ENCODE results near the gene SIRT5.

Gene SIRT5

DNA sequence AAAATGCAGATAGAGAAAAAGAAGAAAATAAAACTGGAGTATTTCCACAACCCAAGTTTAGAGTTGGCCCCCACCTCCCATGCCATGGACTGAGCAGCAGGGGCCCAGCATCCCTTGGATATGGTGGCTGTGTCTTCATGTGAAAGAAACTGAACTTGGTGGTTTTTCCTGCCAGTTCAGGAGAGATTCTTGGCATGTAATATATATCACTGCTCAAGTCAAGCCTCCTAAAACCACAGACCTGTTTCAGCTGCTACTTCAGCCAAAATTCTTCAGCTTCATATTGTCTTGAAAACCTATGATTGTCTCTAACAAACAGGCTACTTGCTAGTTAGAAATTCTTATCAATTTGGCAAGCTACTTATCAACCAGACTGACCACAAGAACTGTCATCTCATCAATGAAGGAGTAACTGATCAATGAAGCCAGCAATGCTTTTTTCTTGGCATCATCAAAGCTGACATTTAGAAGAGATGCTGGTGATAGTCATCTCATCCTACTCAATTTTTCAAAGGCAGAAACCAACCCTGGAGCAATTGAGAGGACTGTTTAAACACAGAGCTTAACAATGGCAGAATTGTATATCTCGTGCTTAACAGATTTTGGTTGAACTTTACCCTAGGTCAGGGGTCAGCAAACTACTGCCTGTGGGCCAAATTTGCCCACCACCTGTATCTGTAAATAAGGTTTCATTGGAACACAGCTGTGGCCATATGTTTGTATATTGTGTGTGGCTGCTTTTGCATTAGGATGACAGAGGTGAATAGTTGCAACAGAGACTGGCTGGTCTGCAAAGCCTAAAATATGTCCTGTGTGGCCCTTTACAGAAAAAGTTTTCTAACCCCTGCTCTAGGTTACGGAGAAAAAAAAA lies 30.4 kb downstream of the SIRT5 start:
- DNase-seq (ENCODE audit: low read depth in 1 of 2, low spot score in 1 of 2): no peak
- in situ Hi-C loops (cut with HindIII; ENCODE audit: low pct_unique_long_range_greater_than_20kb, low sequenced_read_pairs): no loop called here
- no peak for TF ChIP-seq JUND (IDR thresholded peaks at IDR 0.05; ENCODE audit: low read depth)

GRCh38 chr6:13605634-13606033 lies 31.2 kb downstream of the SIRT5 start:
- no peak for DNase-seq (ENCODE audit: low read depth in 1 of 2, low spot score in 1 of 2)
- TF ChIP-seq JUND (IDR thresholded peaks at IDR 0.05; ENCODE audit: low read depth): no peak
- in situ Hi-C loops (cut with HindIII; ENCODE audit: low pct_unique_long_range_greater_than_20kb, low sequenced_read_pairs): no loop called here

DNA sequence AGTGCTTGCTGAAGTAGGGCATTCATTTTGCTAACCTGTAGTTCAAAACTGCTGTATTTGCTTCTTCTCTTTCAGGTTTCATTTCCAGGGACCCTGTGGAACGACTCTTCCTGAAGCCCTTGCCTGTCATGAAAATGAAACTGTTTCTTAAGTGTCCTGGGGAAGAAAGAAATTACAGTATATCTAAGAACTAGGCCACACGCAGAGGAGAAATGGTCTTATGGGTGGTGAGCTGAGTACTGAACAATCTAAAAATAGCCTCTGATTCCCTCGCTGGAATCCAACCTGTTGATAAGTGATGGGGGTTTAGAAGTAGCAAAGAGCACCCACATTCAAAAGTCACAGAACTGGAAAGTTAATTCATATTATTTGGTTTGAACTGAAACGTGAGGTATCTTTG lies 37.3 kb downstream of the SIRT5 start:
- in situ Hi-C loops (cut with HindIII; ENCODE audit: low pct_unique_long_range_greater_than_20kb, low sequenced_read_pairs): no loop called here
- no peak for TF ChIP-seq JUND (IDR thresholded peaks at IDR 0.05; ENCODE audit: low read depth)
- DNase-seq (ENCODE audit: low read depth in 1 of 2, low spot score in 1 of 2): no peak

DNA sequence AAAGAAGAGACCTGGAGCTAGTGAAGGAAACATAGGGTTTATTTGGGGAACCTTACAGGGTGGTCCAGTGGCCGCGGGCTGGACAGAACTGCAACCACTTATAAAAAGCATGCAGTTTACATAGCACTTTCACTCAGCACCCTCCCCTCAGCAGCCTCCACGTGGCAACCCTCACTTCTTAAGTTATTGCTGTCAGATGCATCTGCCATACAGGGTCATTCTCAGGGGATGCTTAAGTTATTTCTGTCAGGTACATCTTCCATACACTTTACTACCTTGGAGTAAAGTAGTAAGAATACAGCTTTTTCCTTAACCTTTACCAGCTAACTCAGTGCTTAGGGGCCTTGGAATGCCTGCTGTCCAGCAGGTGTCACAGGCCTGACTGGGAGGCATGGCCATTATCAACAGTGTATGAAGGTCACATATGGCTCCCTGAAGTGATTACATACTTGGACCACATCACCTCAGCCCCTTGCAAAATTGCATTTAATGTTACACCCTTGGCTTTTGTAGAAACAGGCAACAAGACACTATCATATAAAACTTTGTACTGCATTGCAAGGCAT lies 38.7 kb downstream of the SIRT5 start:
- in situ Hi-C loops (cut with HindIII; ENCODE audit: low pct_unique_long_range_greater_than_20kb, low sequenced_read_pairs): no loop called here
- DNase-seq (ENCODE audit: low read depth in 1 of 2, low spot score in 1 of 2): no peak
- TF ChIP-seq JUND (IDR thresholded peaks at IDR 0.05; ENCODE audit: low read depth): no peak

- DNase-seq (ENCODE audit: low read depth in 1 of 2, low spot score in 1 of 2): peak in 1 of 2 experiments; percentile 43
- in situ Hi-C loops (cut with HindIII; ENCODE audit: low pct_unique_long_range_greater_than_20kb, low sequenced_read_pairs): no loop called here
- no peak for TF ChIP-seq JUND (IDR thresholded peaks at IDR 0.05; ENCODE audit: low read depth)
These were observed 39.9 kb downstream of the SIRT5 start for GRCh38 chr6:13614126-13614925.

DNA sequence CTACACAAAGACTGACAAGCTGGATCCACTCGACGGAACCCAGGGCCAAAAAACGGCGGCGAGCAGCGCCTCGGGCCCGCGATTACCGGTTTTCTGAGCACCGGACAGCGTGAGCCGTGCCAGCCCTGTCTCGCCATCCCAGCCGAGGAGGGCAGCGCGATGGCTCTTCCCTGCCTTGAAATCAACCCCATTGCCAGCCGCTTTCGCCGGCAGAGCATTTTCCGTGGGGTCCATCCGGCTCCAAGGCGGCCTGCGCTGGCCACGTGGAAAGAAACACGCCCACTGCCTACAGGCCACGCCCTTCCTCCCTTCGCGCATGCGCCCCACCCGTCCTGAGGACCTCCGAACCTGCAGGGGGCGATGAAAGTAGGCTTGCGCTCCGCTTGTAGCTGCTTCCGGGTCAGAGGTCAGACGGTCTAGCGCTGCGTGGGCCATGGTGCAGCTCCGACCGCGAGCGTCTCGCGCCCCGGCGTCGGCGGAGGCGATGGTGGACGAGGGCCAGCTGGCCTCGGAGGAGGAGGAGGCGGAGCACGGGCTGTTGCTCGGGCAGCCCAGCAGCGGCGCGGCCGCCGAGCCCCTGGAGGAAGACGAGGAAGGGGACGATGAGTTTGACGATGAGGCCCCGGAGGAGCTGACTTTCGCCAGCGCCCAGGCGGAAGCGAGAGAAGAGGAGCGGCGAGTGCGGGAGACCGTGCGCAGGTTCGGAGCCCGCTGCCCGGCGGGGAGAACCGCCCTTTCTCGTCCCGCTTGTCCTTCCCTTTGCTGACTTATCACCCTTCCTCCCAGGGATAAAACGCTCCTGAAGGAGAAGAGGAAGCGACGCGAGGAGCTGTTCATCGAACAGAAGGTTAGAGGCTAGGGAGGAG lies 40.8 kb downstream of the SIRT5 start, which contains the start of gene NOL7:
NOL7 (plus strand) TSS at position 410 of the 866 bp plus-strand sequence; CDS start at position 434, 24 bp downstream.
- peak; percentile 88 to 98 for DNase-seq (ENCODE audit: low read depth in 1 of 2, low spot score in 1 of 2)
- in situ Hi-C loops (cut with HindIII; ENCODE audit: low pct_unique_long_range_greater_than_20kb, low sequenced_read_pairs): no loop called here

GRCh38 chr6:13615792-13616120 lies 41.4 kb downstream of the SIRT5 start:
- DNase-seq (ENCODE audit: low read depth in 1 of 2, low spot score in 1 of 2): peak; percentile 29 to 45
- in situ Hi-C loops (cut with HindIII; ENCODE audit: low pct_unique_long_range_greater_than_20kb, low sequenced_read_pairs): no loop called here
- TF ChIP-seq JUND (IDR thresholded peaks at IDR 0.05; ENCODE audit: low read depth): no peak

More for the DNA sequence above, 40.8 kb downstream of the SIRT5 start, which contains the start of gene NOL7:
- TF ChIP-seq JUND (IDR thresholded peaks at IDR 0.05; ENCODE audit: low read depth): no peak

GRCh38 chr6:13617066-13617465 lies 42.7 kb downstream of the SIRT5 start:
- DNase-seq (ENCODE audit: low read depth in 1 of 2, low spot score in 1 of 2): no peak
- TF ChIP-seq JUND (IDR thresholded peaks at IDR 0.05; ENCODE audit: low read depth): no peak
- in situ Hi-C loops (cut with HindIII; ENCODE audit: low pct_unique_long_range_greater_than_20kb, low sequenced_read_pairs): no loop called here

GRCh38 chr6:13624871-13625288 lies 50.5 kb downstream of the SIRT5 start:
- peak; percentile 20 to 59 for DNase-seq (ENCODE audit: low read depth in 1 of 2, low spot score in 1 of 2)
- no peak for TF ChIP-seq JUND (IDR thresholded peaks at IDR 0.05; ENCODE audit: low read depth)
- in situ Hi-C loops (cut with HindIII; ENCODE audit: low pct_unique_long_range_greater_than_20kb, low sequenced_read_pairs): no loop called here

GRCh38 chr6:13629459-13630116 lies 55.2 kb downstream of the SIRT5 start:
- in situ Hi-C loops (cut with HindIII; ENCODE audit: low pct_unique_long_range_greater_than_20kb, low sequenced_read_pairs): no loop called here
- no peak for TF ChIP-seq JUND (IDR thresholded peaks at IDR 0.05; ENCODE audit: low read depth)
- no peak for DNase-seq (ENCODE audit: low read depth in 1 of 2, low spot score in 1 of 2)

- in situ Hi-C loops (cut with HindIII; ENCODE audit: low pct_unique_long_range_greater_than_20kb, low sequenced_read_pairs): no loop called here
- no peak for DNase-seq (ENCODE audit: low read depth in 1 of 2, low spot score in 1 of 2)
- no peak for TF ChIP-seq JUND (IDR thresholded peaks at IDR 0.05; ENCODE audit: low read depth)
These were observed 56.1 kb downstream of the SIRT5 start for GRCh38 chr6:13630499-13630898.

All from T47D (cell line).